Stimulated activated CD4-positive, alpha-beta T cell treated with anti-CD3 and anti-CD28 coated beads, Interleukin-12 subunit alpha, Interleukin-12 subunit beta, amount 100 ng/mL, for 4 hours (primary cell): ENCODE data around the gene TMPRSS9.
"Not testable (repeated sequence)": the region's sequence is repeated elsewhere in the genome, so short reads cannot be mapped to it uniquely, and the experiment has no call there.

ENCODE experiments used
- DNase-seq: peaks from one replicate; pipeline ENCODE4 v3.0.0-alpha.2; 2020

TMPRSS9 gene

DNA sequence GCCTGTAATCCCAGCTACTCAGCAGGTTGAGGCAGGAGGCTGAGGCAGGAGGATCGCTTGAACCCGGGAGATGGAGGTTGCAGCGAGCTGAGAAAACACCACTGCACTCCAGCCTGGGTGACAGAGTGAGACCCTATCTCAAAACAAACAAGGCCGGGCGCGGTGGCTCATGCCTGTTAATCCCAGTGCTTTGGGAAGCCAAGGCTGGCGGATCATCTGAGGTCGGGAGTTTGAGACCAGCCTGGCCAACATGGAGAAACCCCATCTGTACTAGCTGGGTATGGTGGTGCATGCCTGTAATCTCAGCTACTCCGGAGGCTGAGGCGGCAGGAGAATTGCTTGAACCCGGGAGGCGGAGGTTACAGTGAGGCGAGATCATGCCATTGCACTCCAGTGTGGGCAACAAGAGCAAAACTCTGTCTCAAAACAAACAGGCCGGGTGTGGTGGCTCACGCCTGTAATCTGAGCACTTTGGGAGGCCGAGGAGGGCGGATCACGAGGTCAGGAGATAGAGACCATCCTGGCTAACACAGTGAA is 35.3 kb downstream of the TMPRSS9 start:
- DNase-seq: not testable (repeated sequence)

DNA sequence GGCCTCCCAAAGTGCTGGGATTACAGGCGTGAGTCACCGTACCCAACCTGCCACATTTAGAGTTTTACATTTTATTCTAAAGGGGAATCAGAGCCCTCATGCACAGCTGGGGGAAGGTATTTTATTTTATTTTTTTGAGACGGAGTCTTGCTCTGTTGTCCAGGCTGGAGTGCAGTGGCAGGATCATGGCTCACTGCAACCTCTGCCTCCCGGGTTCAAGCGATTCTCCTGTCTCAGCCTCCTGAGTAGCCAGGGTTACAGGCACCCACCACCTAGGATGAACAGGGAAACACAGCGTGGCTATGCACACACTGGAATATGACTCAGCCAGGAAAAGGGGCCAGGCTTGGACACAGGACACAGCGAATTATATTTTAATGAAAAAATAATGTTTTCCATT is 37.1 kb downstream of the TMPRSS9 start:
- not testable (repeated sequence) for DNase-seq

DNA sequence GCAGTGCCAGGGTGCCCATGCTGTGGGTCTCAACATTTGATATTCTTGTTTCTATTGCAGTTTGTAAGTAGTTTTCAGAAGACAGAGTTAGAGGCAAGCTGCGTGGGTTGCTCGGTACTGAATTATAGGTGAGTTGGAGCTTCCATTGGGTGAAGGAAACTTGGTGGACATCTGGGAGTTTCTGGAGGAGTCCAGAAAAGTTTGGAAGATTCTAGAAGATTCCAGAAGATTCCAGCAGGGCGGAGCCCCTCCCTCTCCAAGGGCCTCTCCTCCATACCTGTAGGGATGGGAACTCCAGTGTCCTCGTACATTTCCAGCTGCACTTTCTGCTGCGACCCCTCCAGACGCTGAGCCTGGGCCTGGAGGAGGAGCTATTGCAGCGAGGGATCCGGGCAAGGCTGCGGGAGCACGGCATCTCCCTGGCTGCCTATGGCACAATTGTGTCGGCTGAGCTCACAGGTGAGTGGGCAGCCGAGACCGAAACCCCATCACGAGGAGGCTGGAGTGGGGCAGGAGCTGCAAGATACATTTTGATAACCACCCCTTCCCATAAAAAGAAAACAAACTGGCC is 38.8 kb downstream of the TMPRSS9 start:
- no peak for DNase-seq

DNA sequence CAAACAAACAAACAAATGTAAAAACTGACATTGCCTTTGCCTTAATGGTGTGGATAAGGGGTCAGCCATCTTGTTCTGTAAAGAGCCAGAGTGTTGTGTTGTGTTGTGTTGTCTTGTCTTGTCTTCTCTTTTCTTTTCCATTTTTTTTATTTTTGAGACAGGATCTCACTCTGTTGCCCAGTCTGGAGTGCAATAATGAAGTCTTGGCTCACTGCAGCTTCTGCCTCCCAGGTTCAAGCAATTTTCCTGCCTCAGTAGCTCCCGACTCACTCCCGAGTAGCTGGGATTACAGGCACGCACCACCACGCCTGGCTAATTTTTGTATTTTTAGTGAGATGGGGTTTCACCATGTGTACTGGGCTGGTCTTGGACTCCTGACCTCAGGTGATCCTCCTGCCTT is 39.5 kb downstream of the TMPRSS9 start:
- DNase-seq: no peak

DNA sequence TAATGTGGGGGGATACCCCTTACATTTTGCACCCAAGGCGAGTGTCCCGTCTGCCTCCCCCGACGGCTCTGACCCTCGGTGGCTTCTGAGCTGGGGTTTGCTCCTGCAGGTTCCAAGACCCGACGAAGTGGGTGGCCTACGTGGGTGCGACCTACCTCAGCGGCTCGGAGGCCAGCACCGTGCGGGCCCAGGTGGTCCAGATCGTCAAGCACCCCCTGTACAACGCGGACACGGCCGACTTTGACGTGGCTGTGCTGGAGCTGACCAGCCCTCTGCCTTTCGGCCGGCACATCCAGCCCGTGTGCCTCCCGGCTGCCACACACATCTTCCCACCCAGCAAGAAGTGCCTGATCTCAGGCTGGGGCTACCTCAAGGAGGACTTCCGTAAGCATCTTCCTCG is 48.2 kb downstream of the TMPRSS9 start:
- DNase-seq: no peak

DNA sequence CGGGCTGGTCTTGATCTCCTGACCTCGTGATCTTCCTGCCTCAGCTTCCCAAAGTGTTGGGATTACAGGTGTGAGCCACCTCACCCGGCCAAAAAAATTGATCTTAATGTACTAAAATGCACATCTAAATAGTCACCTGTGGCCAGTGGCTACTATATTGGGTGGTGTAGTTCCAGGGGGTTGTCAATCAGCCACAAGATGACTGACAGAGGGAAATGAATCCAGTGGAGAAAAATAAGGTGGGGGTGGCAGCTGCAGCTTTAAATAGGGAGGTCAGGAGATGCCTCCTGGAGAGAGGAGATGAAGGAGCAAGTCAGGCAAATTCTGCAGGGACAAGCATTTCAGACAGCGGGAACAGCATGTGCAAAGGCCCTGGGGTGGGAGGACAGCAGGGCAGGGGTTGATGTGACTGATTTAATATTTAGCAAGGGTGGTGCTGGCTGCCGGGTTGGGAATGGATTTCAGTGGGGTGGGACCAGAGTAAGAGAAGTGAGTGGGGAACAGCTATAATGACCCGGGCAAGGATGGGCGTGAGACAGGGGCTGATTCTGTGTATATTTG is 49.4 kb downstream of the TMPRSS9 start:
- no peak for DNase-seq

DNA sequence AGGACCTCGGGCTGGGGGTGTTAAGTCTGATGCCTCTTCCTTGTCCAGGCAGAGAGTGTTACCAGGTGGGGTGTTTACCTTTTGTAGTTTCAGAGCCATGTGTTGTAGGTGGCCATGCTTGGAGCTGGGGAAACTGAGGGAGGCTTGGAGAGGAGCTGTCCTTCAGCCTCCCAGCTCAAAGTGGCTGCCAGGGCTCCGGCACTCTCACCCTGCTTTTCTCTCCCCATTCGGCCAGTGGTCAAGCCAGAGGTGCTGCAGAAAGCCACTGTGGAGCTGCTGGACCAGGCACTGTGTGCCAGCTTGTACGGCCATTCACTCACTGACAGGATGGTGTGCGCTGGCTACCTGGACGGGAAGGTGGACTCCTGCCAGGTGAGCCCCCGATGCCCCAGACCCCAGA is 50.0 kb downstream of the TMPRSS9 start:
- DNase-seq: no peak

DNA sequence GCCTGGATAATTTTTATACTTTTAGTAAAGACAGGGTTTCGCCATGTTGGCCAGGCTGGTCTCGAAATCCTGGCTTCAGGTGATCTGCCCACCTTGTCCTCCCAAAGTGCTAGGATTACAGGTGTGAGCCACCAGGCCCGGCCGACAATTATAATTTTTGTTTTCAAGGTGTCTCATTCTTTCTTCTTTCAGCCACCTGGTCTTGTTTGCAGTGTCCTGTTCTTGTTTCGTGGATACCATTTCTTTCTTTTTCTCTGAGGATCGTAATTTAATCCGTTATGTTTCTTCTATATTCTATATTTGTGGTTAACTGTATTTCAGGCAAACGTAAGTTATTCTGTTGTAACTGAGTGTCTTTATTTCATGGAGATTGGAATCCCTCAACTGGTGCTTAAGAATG is 51.6 kb downstream of the TMPRSS9 start:
- DNase-seq: no peak

DNA sequence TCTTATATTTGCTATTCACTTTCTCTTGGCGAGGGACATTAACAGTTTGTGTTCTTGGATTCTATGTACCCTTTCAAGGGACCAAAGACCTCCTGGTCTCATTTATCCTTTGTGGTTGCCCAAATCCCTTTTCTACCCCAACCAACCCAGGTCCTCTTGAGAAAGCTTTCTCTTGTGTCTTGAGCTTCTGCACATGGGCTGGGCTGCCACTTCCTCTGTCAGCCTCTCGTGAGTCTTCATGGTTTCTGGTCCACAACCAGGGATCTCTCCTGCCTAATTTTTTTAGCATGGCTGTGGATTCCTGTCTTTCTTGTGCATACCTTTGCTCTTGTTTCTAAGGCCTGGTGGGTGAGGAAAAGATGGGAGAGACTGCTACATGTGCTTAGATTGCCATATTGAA is 52.4 kb downstream of the TMPRSS9 start:
- DNase-seq: no peak

DNA sequence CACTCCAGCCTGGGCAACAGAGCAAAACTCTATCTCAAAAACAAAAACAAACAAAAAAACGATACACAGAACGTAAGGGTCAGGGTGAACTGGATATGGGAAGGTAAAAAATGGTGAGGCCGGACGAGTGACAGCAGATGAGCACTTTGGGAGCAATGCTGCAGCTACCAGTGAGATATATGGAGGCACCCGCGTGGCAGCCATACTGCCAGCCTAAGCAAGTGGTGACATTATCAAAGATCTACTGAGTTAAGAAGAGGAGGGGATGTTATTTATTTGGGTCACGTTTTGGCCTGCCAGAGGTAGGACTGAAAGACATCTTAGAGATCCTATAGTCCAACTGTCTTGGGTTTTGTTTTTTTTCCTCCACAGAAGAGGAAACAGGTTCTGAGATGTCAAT is 53.1 kb downstream of the TMPRSS9 start:
- no peak for DNase-seq

DNA sequence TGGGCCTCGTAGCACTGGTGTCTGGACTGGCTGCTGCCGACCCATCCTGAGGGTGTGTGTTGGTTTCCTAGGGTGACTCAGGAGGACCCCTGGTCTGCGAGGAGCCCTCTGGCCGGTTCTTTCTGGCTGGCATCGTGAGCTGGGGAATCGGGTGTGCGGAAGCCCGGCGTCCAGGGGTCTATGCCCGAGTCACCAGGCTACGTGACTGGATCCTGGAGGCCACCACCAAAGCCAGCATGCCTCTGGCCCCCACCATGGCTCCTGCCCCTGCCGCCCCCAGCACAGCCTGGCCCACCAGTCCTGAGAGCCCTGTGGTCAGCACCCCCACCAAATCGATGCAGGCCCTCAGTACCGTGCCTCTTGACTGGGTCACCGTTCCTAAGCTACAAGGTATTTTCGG is 53.6 kb downstream of the TMPRSS9 start:
- no peak for DNase-seq

DNA sequence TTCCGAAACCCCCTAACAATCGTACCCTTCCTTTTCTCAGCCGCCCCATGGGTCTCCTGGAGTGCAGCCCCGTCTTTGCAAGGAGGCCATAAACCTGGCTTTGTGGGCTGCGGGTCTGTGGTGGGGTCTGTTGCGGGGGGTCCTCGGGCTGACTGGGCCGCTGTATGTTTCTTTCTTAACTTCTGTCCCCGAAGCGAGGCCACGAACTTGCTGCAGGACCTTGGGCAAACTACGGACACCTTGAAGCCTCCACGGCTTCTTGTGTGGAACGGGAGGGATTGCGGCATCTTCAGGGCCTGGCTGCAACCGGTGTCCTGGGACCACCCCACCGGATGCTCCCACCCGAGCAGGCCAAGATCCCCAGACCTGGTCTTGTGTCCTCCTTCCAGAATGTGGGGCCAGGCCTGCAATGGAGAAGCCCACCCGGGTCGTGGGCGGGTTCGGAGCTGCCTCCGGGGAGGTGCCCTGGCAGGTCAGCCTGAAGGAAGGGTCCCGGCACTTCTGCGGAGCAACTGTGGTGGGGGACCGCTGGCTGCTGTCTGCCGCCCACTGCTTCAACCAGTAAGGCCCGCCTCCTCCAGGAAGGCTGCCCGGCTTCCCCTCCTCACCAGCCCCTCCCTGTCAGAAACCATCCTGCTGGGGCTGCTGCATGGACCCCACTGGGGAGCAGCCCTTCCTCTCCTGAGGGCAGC is 55.4 kb downstream of the TMPRSS9 start:
- no peak for DNase-seq

DNA sequence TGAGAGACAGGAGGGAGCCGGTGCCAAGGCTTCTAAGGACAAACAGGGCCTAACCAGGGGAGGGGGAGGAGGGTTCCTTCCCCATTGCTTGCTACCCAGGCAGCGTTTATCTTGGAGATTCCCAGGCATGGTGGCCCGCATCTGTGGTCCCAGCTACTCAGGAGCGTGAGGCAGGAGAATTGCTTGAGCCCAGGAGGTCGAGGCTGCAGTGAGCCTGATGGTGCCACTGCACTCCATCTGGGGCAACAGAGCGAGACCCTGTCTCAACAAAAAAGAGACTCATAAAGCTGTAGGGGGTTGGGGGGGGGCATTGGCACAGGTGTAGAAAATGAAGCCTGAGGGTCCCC is 55.9 kb downstream of the TMPRSS9 start:
- DNase-seq: no peak

DNA sequence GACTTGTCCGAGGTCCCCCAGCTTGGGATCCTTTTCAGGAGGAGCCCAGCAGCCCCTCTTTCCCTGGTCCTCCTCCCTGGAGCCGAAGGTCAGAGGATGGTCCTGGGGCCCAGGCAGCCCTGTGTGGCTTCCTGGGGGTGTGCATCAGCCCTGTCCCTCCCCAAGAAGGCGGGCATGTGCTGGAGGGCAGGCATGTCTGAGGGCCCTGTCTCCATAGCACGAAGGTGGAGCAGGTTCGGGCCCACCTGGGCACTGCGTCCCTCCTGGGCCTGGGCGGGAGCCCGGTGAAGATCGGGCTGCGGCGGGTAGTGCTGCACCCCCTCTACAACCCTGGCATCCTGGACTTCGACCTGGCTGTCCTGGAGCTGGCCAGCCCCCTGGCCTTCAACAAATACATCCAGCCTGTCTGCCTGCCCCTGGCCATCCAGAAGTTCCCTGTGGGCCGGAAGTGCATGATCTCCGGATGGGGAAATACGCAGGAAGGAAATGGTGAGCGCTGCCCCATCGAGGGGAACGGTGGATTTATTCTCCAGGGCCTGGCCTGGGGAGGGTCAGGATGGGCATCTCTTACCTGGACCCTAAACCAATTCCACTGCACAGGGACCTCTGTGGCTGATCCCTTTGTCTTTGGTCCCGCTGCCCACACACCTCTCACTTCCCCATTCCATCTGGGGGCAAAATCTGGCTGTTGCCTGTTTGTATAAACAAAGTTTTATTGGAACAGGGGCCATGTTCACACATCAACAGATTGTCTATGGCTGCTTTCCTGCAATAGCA is 56.4 kb downstream of the TMPRSS9 start:
- no peak for DNase-seq

DNA sequence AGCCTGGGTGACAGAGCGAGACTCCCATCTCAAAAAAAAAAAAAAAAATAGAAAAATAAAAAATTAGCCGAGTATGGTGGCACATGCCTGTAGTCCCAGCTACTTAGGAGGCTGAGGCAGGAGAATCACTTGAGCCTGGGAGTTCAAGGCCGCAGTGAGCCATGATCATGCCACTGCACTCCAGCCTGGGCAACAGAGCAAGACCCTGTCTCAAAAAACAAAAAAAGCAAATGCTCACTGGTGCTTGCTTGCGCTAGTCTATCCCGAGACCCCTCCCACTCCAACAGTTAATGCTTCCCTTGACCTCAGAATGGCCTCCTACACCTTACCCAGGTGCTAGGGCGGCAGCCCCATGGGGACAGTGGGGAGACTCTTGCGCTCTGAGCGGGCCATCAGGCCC is 57.4 kb downstream of the TMPRSS9 start:
- not testable (repeated sequence) for DNase-seq

DNA sequence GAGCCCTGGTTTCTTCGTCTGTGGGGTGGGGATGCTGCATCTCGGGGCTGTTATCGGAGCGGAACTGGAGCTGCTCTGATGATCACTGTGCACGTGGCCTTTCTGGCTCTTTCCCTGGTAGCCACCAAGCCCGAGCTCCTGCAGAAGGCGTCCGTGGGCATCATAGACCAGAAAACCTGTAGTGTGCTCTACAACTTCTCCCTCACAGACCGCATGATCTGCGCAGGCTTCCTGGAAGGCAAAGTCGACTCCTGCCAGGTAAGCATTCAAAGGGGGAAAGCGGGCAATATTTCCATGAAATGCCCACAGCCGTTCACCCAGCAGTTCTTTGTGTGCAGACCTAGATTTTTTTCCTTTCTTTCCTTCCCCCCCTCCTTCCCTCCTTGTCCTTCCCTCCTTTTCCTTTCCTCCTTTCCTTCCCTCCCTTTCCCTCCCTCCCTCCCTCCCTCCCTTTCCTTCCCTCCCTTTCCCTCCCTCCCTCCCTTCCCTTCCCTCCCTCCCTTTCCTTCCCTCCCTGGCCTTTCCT is 57.9 kb downstream of the TMPRSS9 start:
- DNase-seq: no peak

DNA sequence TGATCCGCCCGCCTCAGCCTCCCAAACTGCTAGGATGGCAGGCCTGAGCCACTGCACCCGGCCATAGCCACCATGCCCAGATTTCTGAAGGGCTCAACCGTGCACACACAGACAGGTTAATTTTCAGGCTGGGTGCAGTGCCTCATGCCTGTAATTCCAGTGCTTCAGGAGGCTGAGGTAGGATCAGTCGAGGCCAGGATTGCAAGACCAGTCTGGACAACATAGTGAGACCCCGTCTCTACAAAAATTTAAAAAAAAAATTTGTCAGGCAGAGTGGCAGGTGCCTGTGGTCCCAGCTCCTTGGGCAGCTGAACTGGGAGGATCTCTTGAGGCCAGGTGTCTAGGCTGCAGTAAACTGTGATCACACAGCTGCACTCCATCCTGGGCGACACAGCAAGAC is 59.7 kb downstream of the TMPRSS9 start:
- no peak for DNase-seq

DNA sequence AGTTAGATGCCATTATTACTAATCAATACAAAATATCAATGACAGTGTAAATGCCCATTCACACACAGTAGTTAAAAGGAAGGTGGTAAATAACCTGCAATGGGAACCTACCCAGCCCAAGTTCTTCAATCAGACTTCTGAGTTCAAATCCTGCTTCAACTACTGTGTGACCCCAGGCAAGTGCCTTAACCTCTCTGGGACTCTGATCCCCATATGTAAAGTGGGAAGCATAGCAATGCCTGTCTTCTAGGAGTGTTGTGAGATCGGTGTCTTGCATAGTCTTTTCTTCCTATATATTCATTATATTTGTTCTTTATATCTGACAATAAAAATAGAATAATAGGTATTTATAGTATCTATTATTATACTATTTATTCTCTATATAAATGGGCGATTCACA is 60.4 kb downstream of the TMPRSS9 start:
- no peak for DNase-seq

DNA sequence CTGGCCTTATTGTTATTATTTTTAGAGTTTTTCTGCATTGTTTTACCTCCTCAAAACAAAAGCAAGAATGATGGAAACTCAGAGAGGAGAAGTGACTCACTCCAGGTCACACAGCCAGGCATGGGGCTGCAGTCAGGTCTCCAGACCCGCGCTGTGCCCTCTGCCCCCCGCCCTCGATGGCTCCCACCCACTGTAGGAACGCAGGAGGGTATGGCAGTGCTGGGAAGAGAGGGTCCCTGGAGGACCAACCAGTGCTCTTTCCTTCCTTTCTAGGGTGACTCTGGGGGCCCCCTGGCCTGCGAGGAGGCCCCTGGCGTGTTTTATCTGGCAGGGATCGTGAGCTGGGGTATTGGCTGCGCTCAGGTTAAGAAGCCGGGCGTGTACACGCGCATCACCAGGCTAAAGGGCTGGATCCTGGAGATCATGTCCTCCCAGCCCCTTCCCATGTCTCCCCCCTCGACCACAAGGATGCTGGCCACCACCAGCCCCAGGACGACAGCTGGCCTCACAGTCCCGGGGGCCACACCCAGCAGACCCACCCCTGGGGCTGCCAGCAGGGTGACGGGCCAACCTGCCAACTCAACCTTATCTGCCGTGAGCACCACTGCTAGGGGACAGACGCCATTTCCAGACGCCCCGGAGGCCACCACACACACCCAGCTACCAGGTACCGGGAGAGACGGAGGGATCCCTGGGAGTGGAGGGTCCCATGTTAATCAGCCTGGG is 61.7 kb downstream of the TMPRSS9 start:
- no peak for DNase-seq

DNA sequence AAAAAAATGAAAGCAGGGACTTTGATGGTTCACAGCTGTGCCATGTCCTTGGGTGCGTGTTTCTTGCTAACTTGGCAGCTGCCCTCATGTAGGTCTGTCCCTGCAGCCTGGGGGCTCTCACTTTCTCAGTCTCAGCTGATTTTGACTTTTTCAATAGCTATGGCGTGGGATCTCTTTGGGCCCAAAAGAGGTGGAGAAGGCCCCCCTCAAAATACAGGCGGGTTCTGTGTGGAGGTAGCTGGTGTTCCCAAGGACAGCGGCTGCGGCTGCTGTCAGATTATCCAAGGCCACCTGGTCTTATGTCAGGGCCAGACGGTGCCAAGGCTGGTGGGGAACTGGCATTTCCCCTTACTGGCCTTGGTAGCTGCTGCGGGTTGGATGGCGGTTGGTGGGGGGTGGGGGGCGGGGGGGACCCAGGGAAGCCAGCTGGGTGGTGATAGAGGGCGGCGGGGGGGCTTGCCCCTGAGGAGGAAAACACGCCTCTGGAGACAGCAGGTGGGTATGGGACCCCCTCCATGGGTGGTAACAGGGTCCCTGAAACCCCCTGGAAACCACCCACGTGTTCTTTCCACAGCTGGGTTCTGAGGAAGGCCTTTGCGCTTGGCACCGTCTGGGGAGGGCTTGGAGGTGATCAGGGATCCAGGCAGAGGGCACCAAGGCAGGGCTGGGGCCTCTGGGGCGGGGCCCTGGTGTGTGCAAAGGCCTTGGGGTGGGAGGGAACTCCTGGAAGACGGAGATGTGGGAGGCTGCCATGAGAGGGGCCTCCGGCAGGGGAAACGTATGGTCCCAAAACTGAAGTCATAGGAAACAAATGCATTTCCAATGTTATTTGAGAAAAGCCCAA is 63.2 kb downstream of the TMPRSS9 start:
- DNase-seq: no peak

DNA sequence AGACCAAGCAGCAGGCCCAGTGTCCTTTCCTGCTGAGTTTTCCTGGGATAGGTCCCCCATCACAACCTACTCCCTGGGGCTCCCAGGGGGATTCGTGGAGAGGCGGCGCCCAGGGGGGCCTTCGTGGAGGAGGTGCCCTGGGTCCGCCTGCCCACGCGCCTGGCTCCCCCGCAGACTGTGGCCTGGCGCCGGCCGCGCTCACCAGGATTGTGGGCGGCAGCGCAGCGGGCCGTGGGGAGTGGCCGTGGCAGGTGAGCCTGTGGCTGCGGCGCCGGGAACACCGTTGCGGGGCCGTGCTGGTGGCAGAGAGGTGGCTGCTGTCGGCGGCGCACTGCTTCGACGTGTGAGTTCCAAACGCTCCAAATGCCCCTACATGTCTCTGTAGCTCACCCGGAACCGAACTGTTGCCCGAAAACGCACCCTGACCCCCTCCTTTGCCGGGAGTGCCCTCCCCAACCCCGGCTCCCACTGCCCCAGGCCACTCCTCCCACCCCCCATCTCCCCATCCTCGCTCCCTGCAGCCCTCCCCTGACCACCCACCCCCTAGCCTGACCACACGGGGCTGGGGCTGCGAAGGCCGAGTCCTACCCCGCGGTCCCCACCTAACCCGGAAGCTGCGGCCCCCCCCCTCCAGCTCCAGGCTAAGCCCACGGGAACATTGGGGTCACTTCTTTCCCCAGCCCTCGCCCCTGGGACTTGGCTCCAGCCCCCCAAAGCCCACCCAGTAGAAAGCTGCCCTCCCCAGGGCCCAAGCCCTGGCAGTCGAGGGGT is 64.0 kb downstream of the TMPRSS9 start:
- DNase-seq: no peak
